ENCODE results near the gene ATP7B.

ATP7B gene

GRCh38 chr13:51894239-51894638 is 117.0 kb downstream of the ATP7B start:
- Histone ChIP-seq H3K4me3 (ENCODE audit: low read length) (no peak overlapping the region), H3K4me2 (ENCODE audit: low read length) (no peak overlapping the region), H3K9ac (ENCODE audit: low read depth, low read length) (no peak overlapping the region), H3K4me1 (ENCODE audit: control insufficient read depth, insufficient read depth, low read length) (no peaks in the 10 kb centered on the region), H3K36me3 (ENCODE audit: insufficient read depth, low read length) (no peaks in the 10 kb centered on the region), H3K27me3 (ENCODE audit: control insufficient read depth, insufficient read depth, low read length) (peaks cover 32% of the 10 kb centered on the region), H3K9me3 (replicated peaks; ENCODE audit: low read length) (no peaks in the 10 kb centered on the region)

GRCh38 chr13:51892657-51893056 is 118.6 kb downstream of the ATP7B start:
- H3K27me3 ChIP-seq (ENCODE audit: control insufficient read depth, insufficient read depth, low read length): peaks cover 21% of the 10 kb centered on the region
- H3K4me1 ChIP-seq (ENCODE audit: control insufficient read depth, insufficient read depth, low read length): no peaks in the 10 kb centered on the region
- H3K9ac ChIP-seq (ENCODE audit: low read depth, low read length): no peak overlapping the region
- no peaks in the 10 kb centered on the region for H3K9me3 ChIP-seq (replicated peaks; ENCODE audit: low read length)
- no peak overlapping the region for H3K4me2 ChIP-seq (ENCODE audit: low read length)
- no peaks in the 10 kb centered on the region for H3K36me3 ChIP-seq (ENCODE audit: insufficient read depth, low read length)
- no peak overlapping the region for H3K4me3 ChIP-seq (ENCODE audit: low read length)

GRCh38 chr13:51887468-51887867 is 123.8 kb downstream of the ATP7B start:
- Histone ChIP-seq H3K4me1 (ENCODE audit: control insufficient read depth, insufficient read depth, low read length) (no peaks in the 10 kb centered on the region), H3K9me3 (replicated peaks; ENCODE audit: low read length) (no peaks in the 10 kb centered on the region), H3K9ac (ENCODE audit: low read depth, low read length) (no peak overlapping the region), H3K36me3 (ENCODE audit: insufficient read depth, low read length) (no peaks in the 10 kb centered on the region), H3K27me3 (ENCODE audit: control insufficient read depth, insufficient read depth, low read length) (peaks cover 49% of the 10 kb centered on the region), H3K4me3 (ENCODE audit: low read length) (no peak overlapping the region), H3K4me2 (ENCODE audit: low read length) (no peak overlapping the region)

GRCh38 chr13:51885651-51886050 is 125.6 kb downstream of the ATP7B start:
- peaks cover 31% of the 10 kb centered on the region for H3K27me3 ChIP-seq (ENCODE audit: control insufficient read depth, insufficient read depth, low read length)
- no peak overlapping the region for H3K4me2 ChIP-seq (ENCODE audit: low read length)
- no peaks in the 10 kb centered on the region for H3K4me1 ChIP-seq (ENCODE audit: control insufficient read depth, insufficient read depth, low read length)
- no peaks in the 10 kb centered on the region for H3K36me3 ChIP-seq (ENCODE audit: insufficient read depth, low read length)
- H3K4me3 ChIP-seq (ENCODE audit: low read length): no peak overlapping the region
- H3K9me3 ChIP-seq (replicated peaks; ENCODE audit: low read length): no peaks in the 10 kb centered on the region
- H3K9ac ChIP-seq (ENCODE audit: low read depth, low read length): no peak overlapping the region

- H3K9me3 ChIP-seq (replicated peaks; ENCODE audit: low read length): no peaks in the 10 kb centered on the region
- no peak overlapping the region for H3K4me3 ChIP-seq (ENCODE audit: low read length)
- H3K27me3 ChIP-seq (ENCODE audit: control insufficient read depth, insufficient read depth, low read length): peaks cover 40% of the 10 kb centered on the region
- H3K9ac ChIP-seq (ENCODE audit: low read depth, low read length): no peak overlapping the region
- no peaks in the 10 kb centered on the region for H3K4me1 ChIP-seq (ENCODE audit: control insufficient read depth, insufficient read depth, low read length)
- H3K36me3 ChIP-seq (ENCODE audit: insufficient read depth, low read length): no peaks in the 10 kb centered on the region
- H3K4me2 ChIP-seq (ENCODE audit: low read length): no peak overlapping the region
These were observed 128.0 kb downstream of the ATP7B start for GRCh38 chr13:51883226-51883600.
